Progenitor cell of endocrine pancreas (in vitro differentiated cells): Measurements from ENCODE around the gene NTF4. TPM values are rescaled to one million over a fixed set of nuclear protein-coding genes. Genes with fewer than 3 reads are reported as not detected.
A peak's percentile ranks its signal among the peaks of the same experiment; 100 is the strongest.

Experiments
- DNase-seq: peaks from one replicate; pipeline ENCODE4 v3.0.0; 2021; ENCODE audit warnings: low spot score; ENCODE audit not compliant: unreplicated experiment
- H3K27ac Mint-ChIP-seq: 2 replicates; pipeline ENCODE4 v1.8.0; 2021; ENCODE audit warnings: mild to moderate bottlenecking, moderate library complexity, mixed read lengths
- H3K27me3 Mint-ChIP-seq: 2 replicates; pipeline ENCODE4 v1.8.0; 2021; ENCODE audit warnings: mixed read lengths
- H3K36me3 Mint-ChIP-seq: 2 replicates; pipeline ENCODE4 v1.8.0; 2022; ENCODE audit warnings: mixed read lengths; ENCODE audit not compliant: insufficient read depth
- H3K4me1 Mint-ChIP-seq: 2 replicates; pipeline ENCODE4 v1.8.0; 2021; ENCODE audit warnings: low read depth, mixed read lengths
- H3K4me3 Mint-ChIP-seq: 2 replicates; pipeline ENCODE4 v1.8.0; 2021; ENCODE audit warnings: low read depth, mild to moderate bottlenecking, moderate library complexity, mixed read lengths
- H3K9me3 Mint-ChIP-seq: 2 replicates; pipeline ENCODE4 v1.8.0; 2021; ENCODE audit warnings: low read depth, mixed read lengths
- CTCF ChIP-seq: fragments of 200-600 bp; sonication (generic); IDR thresholded peaks from one replicate; pipeline ENCODE4 v1.5.0; 2021; ENCODE audit warnings: antibody characterized with exemption, mild to moderate bottlenecking; ENCODE audit not compliant: unreplicated experiment
- total RNA-seq: library from RNA; stranded (reverse); gene quantifications from 2 replicates; pipeline ENCODE4 v1.2.1, GENCODE V29; 2021

NTF4 gene
- total RNA-seq, 1 donor from 2014 or later = 0.91 TPM

- H3K36me3 Mint-ChIP-seq = peaks cover 13% of the 10 kb centered on the region
- H3K9me3 Mint-ChIP-seq = no peaks in the 10 kb centered on the region
- no peak for TF ChIP-seq CTCF
- no peak for DNase-seq
- H3K4me3 Mint-ChIP-seq = peak overlapping the region; percentile 95
- peaks cover 3% of the 10 kb centered on the region for H3K27me3 Mint-ChIP-seq
- H3K27ac Mint-ChIP-seq = peak overlapping the region; percentile 81
- H3K4me1 Mint-ChIP-seq = peaks cover 14% of the 10 kb centered on the region
These were observed 21.2 kb upstream of the NTF4 start for GRCh38 chr19:49085868-49086232.

GRCh38 chr19:49085020-49085867 is 20.6 kb upstream of the NTF4 start, which contains the start of gene SNRNP70:
TSS of gene SNRNP70 (plus strand) at chr19:49085451. CDS start at chr19:49086415, 964 bp downstream.
- peak within 1 kb of the TSS; percentile 81 for H3K27ac Mint-ChIP-seq
- peaks cover 7% of the 10 kb centered on the region for H3K27me3 Mint-ChIP-seq
- TF ChIP-seq CTCF = no peak
- peak within 1 kb of the TSS; percentile 95 for H3K4me3 Mint-ChIP-seq
- DNase-seq = peak; percentile 99
- peaks cover 11% of the 10 kb centered on the region for H3K36me3 Mint-ChIP-seq
- H3K9me3 Mint-ChIP-seq = no peaks in the 10 kb centered on the region
- H3K4me1 Mint-ChIP-seq = peaks cover 14% of the 10 kb centered on the region

GRCh38 chr19:49084206-49085019 is 19.8 kb upstream of the NTF4 start:
- no peak for TF ChIP-seq CTCF
- H3K4me3 Mint-ChIP-seq = peak overlapping the region; percentile 95
- peaks cover 14% of the 10 kb centered on the region for H3K4me1 Mint-ChIP-seq
- no peaks in the 10 kb centered on the region for H3K9me3 Mint-ChIP-seq
- H3K36me3 Mint-ChIP-seq = peaks cover 9% of the 10 kb centered on the region
- peak overlapping the region; percentile 81 for H3K27ac Mint-ChIP-seq
- DNase-seq = no peak
- H3K27me3 Mint-ChIP-seq = peaks cover 10% of the 10 kb centered on the region

GRCh38 chr19:49081273-49081672 is 16.7 kb upstream of the NTF4 start:
- no peaks in the 10 kb centered on the region for H3K36me3 Mint-ChIP-seq
- TF ChIP-seq CTCF = no peak
- no peak overlapping the region for H3K4me3 Mint-ChIP-seq
- H3K27ac Mint-ChIP-seq = peak overlapping the region; percentile 6
- no peaks in the 10 kb centered on the region for H3K9me3 Mint-ChIP-seq
- peaks cover 14% of the 10 kb centered on the region for H3K27me3 Mint-ChIP-seq
- DNase-seq = no peak
- H3K4me1 Mint-ChIP-seq = peaks cover 6% of the 10 kb centered on the region

GRCh38 chr19:49080392-49080791 is 15.8 kb upstream of the NTF4 start:
- no peaks in the 10 kb centered on the region for H3K36me3 Mint-ChIP-seq
- H3K9me3 Mint-ChIP-seq = no peaks in the 10 kb centered on the region
- no peak overlapping the region for H3K4me3 Mint-ChIP-seq
- H3K27me3 Mint-ChIP-seq = peaks cover 19% of the 10 kb centered on the region
- no peak for TF ChIP-seq CTCF
- peaks cover 1% of the 10 kb centered on the region for H3K4me1 Mint-ChIP-seq
- DNase-seq = no peak
- no peak overlapping the region for H3K27ac Mint-ChIP-seq
